Measurements from ENCODE around the gene TRIM68.

DNA sequence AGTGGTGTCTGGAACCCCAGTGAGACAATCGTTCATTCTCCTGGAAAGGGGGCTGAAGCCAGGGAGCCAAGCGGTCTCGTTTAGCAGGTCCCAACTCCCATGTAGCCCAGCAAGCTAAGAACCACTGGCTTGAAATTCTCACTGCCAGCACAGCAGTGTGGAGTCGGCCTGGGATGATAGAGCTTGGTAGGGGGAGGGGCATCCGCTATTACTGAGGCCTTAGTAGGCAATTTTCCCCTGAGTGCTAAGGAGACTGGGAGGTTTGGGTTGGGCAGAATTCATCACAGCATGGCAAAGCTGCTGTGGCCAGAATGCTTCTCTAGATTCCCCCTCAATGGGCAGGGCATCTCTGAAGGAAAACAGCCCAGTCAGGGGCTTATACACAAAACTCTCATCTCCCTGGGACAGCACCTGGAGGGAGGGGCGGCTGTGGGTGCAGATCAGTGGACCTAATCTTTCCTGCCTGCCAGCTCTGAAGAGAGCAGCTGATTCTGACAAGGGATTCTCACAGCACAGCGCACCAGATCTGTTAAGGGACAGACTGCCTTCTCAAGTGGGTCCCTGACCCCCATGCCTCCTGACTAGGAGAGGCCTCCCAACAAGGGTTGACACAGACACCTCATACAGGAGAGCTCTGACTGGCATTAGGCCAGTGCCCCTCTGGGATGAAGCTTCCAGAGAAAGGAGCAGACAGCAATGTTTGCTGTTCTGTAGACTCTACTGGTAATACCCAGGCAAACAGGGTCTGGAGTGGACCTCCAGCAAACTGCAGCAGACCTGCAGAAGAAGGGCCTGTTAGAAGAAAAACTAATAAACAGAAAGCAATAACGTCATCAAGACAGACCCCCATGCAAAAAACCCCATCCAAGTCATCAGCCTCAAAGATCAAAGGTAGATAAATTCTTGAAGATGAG, 48.2 kb downstream of the TRIM68 start:
- TF ChIP-seq, protein P1, sequence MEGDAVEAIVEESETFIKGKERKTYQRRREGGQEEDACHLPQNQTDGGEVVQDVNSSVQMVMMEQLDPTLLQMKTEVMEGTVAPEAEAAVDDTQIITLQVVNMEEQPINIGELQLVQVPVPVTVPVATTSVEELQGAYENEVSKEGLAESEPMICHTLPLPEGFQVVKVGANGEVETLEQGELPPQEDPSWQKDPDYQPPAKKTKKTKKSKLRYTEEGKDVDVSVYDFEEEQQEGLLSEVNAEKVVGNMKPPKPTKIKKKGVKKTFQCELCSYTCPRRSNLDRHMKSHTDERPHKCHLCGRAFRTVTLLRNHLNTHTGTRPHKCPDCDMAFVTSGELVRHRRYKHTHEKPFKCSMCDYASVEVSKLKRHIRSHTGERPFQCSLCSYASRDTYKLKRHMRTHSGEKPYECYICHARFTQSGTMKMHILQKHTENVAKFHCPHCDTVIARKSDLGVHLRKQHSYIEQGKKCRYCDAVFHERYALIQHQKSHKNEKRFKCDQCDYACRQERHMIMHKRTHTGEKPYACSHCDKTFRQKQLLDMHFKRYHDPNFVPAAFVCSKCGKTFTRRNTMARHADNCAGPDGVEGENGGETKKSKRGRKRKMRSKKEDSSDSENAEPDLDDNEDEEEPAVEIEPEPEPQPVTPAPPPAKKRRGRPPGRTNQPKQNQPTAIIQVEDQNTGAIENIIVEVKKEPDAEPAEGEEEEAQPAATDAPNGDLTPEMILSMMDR (tag by site-specific recombination; IDR thresholded peaks at IDR 0.05) = no peak
- no peak for TF ChIP-seq HOXA7 (CRISPR knock-in tag; IDR thresholded peaks at IDR 0.05; ENCODE audit: borderline replicate concordance)
- TF ChIP-seq ZNF239 (tag by site-specific recombination; IDR thresholded peaks at IDR 0.05) = no peak
- TF ChIP-seq, protein P2, sequence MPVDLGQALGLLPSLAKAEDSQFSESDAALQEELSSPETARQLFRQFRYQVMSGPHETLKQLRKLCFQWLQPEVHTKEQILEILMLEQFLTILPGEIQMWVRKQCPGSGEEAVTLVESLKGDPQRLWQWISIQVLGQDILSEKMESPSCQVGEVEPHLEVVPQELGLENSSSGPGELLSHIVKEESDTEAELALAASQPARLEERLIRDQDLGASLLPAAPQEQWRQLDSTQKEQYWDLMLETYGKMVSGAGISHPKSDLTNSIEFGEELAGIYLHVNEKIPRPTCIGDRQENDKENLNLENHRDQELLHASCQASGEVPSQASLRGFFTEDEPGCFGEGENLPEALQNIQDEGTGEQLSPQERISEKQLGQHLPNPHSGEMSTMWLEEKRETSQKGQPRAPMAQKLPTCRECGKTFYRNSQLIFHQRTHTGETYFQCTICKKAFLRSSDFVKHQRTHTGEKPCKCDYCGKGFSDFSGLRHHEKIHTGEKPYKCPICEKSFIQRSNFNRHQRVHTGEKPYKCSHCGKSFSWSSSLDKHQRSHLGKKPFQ (tag by site-specific recombination; IDR thresholded peaks at IDR 0.05) = no peak
- TF ChIP-seq ZNF501 (tag by site-specific recombination; IDR thresholded peaks at IDR 0.05) = no peak
- no peak for TF ChIP-seq ZNF768 (tag by site-specific recombination; IDR thresholded peaks at IDR 0.05)
